HG02938 (cell line): ENCODE data around the gene NTF3.

Source experiments
- ATAC-seq: cut with Tn5 transposase; IDR thresholded peaks from one replicate; pipeline ENCODE4 v1.9.1; 2021; ENCODE audit warnings: mild to moderate bottlenecking, moderate library complexity; ENCODE audit not compliant: unreplicated experiment

The NTF3 gene

GRCh38 chr12:5430641-5431603, 986 bp upstream of the NTF3 start:
- no peak for ATAC-seq

- ATAC-seq = no peak
Measured at GRCh38 chr12:5433081-5433844, 1.4 kb downstream of the NTF3 start.

- ATAC-seq = no peak
Measured at GRCh38 chr12:5433845-5434646, 2.1 kb downstream of the NTF3 start.

- no peak for ATAC-seq
Measured at GRCh38 chr12:5434647-5435560, 3.0 kb downstream of the NTF3 start.

- ATAC-seq = no peak
Measured at GRCh38 chr12:5437182-5437583, 5.3 kb downstream of the NTF3 start.

GRCh38 chr12:5437589-5437988, 5.7 kb downstream of the NTF3 start:
- no peak for ATAC-seq

- ATAC-seq = no peak
Measured at GRCh38 chr12:5438671-5439200, 6.8 kb downstream of the NTF3 start.

- no peak for ATAC-seq
Measured at GRCh38 chr12:5439371-5439771, 7.5 kb downstream of the NTF3 start.

GRCh38 chr12:5439788-5440300, 7.9 kb downstream of the NTF3 start:
- no peak for ATAC-seq

- no peak for ATAC-seq
Measured at GRCh38 chr12:5440978-5441377, 9.1 kb downstream of the NTF3 start.

GRCh38 chr12:5441497-5442236, 9.8 kb downstream of the NTF3 start:
- no peak for ATAC-seq

- no peak for ATAC-seq
Measured at GRCh38 chr12:5442251-5443006, 10.5 kb downstream of the NTF3 start.

GRCh38 chr12:5444520-5444919, 12.6 kb downstream of the NTF3 start:
- ATAC-seq = no peak

- ATAC-seq = no peak
Measured at GRCh38 chr12:5447320-5447719, 15.4 kb downstream of the NTF3 start.

- ATAC-seq = no peak
Measured at GRCh38 chr12:5451251-5451650, 19.3 kb downstream of the NTF3 start.

GRCh38 chr12:5452569-5452968, 20.7 kb downstream of the NTF3 start:
- ATAC-seq = no peak

- ATAC-seq = no peak
Measured at GRCh38 chr12:5453466-5453865, 21.6 kb downstream of the NTF3 start.

- ATAC-seq = no peak
Measured at GRCh38 chr12:5455045-5455444, 23.1 kb downstream of the NTF3 start.
